ENCODE measurements around the gene LRRC42. TPM values are rescaled to one million over a fixed set of nuclear protein-coding genes. Genes with fewer than 3 reads are reported as not detected.

Gene LRRC42
- total RNA-seq (39.3 and 44.9 TPM in 2 replicates), polyA plus RNA-seq (49.6 and 50.5 TPM in 2 replicates)

- peak within 1 kb of the TSS; percentile 91 for H3K27ac ChIP-seq
- no peak for DNase-seq (ENCODE audit: low read depth in 1 of 2, low spot score in 1 of 2)
- H3K27me3 ChIP-seq = no peaks in the 10 kb centered on the region
- peak; percentile 31 for TF ChIP-seq CTCF (IDR thresholded peaks at IDR 0.05; ENCODE audit: low read depth, low read length)
- H3K36me3 ChIP-seq = no peaks in the 10 kb centered on the region
- peak within 1 kb of the TSS; percentile 96 for H3K4me3 ChIP-seq
- H3K9me3 ChIP-seq (ENCODE audit: low read depth) = no peaks in the 10 kb centered on the region
- H3K4me1 ChIP-seq (ENCODE audit: low read depth) = peaks cover 13% of the 10 kb centered on the region
Measured at GRCh38 chr1:53946252-53947171, at the start of gene LRRC42. Gene LRRC42 (plus strand): TSS chr1:53946350. CDS start chr1:53952000, 5,650 bp downstream.

GRCh38 chr1:53896635-53897229 is 49.4 kb upstream of the LRRC42 start:
- no peaks in the 10 kb centered on the region for H3K36me3 ChIP-seq
- TF ChIP-seq CTCF (IDR thresholded peaks at IDR 0.05; ENCODE audit: low read depth, low read length) = no peak
- no peak overlapping the region for H3K4me3 ChIP-seq
- no peaks in the 10 kb centered on the region for H3K9me3 ChIP-seq (ENCODE audit: low read depth)
- peak in 1 of 2 donors; percentile 79 for DNase-seq (ENCODE audit: low read depth in 1 of 2, low spot score in 1 of 2)
- H3K4me1 ChIP-seq (ENCODE audit: low read depth) = peaks cover 12% of the 10 kb centered on the region
- H3K27ac ChIP-seq = no peak overlapping the region
- H3K27me3 ChIP-seq = no peaks in the 10 kb centered on the region

- no peaks in the 10 kb centered on the region for H3K9me3 ChIP-seq (ENCODE audit: low read depth)
- H3K27ac ChIP-seq = no peak overlapping the region
- H3K4me1 ChIP-seq (ENCODE audit: low read depth) = peaks cover 12% of the 10 kb centered on the region
- H3K36me3 ChIP-seq = no peaks in the 10 kb centered on the region
- H3K4me3 ChIP-seq = no peak overlapping the region
- no peak for TF ChIP-seq CTCF (IDR thresholded peaks at IDR 0.05; ENCODE audit: low read depth, low read length)
- no peaks in the 10 kb centered on the region for H3K27me3 ChIP-seq
- peak in 1 of 2 donors; percentile 76 for DNase-seq (ENCODE audit: low read depth in 1 of 2, low spot score in 1 of 2)
Measured at GRCh38 chr1:53899206-53899628, 46.9 kb upstream of the LRRC42 start.

- peaks cover 12% of the 10 kb centered on the region for H3K4me1 ChIP-seq (ENCODE audit: low read depth)
- H3K9me3 ChIP-seq (ENCODE audit: low read depth) = no peaks in the 10 kb centered on the region
- no peak overlapping the region for H3K27ac ChIP-seq
- no peaks in the 10 kb centered on the region for H3K27me3 ChIP-seq
- no peak overlapping the region for H3K4me3 ChIP-seq
- TF ChIP-seq CTCF (IDR thresholded peaks at IDR 0.05; ENCODE audit: low read depth, low read length) = no peak
- H3K36me3 ChIP-seq = no peaks in the 10 kb centered on the region
- DNase-seq (ENCODE audit: low read depth in 1 of 2, low spot score in 1 of 2) = no peak
Measured at GRCh38 chr1:53899708-53900107, 46.4 kb upstream of the LRRC42 start.

GRCh38 chr1:53902235-53903138 is 43.7 kb upstream of the LRRC42 start:
- no peak for TF ChIP-seq CTCF (IDR thresholded peaks at IDR 0.05; ENCODE audit: low read depth, low read length)
- no peak for DNase-seq (ENCODE audit: low read depth in 1 of 2, low spot score in 1 of 2)

More at GRCh38 chr1:53902235-53903138, 43.7 kb upstream of the LRRC42 start:
- no peak overlapping the region for H3K4me3 ChIP-seq
- no peaks in the 10 kb centered on the region for H3K36me3 ChIP-seq
- no peaks in the 10 kb centered on the region for H3K9me3 ChIP-seq (ENCODE audit: low read depth)
- no peak overlapping the region for H3K27ac ChIP-seq
- peaks cover 12% of the 10 kb centered on the region for H3K4me1 ChIP-seq (ENCODE audit: low read depth)
- H3K27me3 ChIP-seq = no peaks in the 10 kb centered on the region
